IMR-90 (cell line): ENCODE results near the gene CEP170B.

Experiments
- RFX5 ChIP-seq: IDR thresholded peaks from 2 replicates; pipeline ENCODE4 v1.8.0; 2012; ENCODE audit warnings: low read depth, mild to moderate bottlenecking, low read length, moderate library complexity
- TF ChIP-seq, protein P1 (sequence below): conservative IDR thresholded peaks from 2 replicates; pipeline ENCODE4 v1.5.1; 2012; ENCODE audit warnings: mild to moderate bottlenecking, low read depth, low read length, improper control_type of control experiment

DNA sequence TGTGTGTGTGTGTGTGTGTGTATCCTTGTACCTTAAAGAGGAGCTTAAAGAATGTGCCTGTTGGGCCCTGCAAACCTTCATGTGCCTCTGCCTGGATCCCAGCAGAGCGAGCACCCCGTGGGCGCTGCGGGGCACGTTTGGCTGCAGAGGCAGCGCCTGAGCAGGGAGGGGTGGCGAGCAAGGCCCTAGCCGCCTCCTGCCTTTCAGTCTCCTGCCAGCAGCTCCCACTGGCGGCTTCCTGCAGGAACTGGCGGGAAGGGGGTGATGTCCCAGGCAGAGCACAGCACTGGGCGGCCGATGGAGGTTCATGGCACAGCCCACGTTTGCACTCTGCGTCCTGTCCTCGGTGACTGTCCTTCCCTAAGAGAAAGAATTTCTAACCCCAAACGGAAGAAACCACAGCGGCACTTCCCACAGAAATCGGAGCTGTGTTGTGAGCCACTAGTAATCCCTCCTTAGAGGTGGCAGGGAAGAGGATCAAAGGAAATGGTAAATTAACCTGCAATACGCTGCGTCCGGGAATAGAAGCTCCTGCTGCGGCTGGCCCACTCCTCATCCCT, 44.3 kb upstream of the CEP170B start:
- TF ChIP-seq, protein P1, sequence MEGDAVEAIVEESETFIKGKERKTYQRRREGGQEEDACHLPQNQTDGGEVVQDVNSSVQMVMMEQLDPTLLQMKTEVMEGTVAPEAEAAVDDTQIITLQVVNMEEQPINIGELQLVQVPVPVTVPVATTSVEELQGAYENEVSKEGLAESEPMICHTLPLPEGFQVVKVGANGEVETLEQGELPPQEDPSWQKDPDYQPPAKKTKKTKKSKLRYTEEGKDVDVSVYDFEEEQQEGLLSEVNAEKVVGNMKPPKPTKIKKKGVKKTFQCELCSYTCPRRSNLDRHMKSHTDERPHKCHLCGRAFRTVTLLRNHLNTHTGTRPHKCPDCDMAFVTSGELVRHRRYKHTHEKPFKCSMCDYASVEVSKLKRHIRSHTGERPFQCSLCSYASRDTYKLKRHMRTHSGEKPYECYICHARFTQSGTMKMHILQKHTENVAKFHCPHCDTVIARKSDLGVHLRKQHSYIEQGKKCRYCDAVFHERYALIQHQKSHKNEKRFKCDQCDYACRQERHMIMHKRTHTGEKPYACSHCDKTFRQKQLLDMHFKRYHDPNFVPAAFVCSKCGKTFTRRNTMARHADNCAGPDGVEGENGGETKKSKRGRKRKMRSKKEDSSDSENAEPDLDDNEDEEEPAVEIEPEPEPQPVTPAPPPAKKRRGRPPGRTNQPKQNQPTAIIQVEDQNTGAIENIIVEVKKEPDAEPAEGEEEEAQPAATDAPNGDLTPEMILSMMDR: peak; percentile 71
- no peak for TF ChIP-seq RFX5
